Stimulated activated naive CD4-positive, alpha-beta T cell treated with Interleukin-2 at 50 U/mL for 16 hours (primary cell): ENCODE measurements around the gene SLC6A7.

Source experiments
- DNase-seq: peaks from one replicate; lab custom pipeline; 2025; lab: John Stamatoyannopoulos, UW

The SLC6A7 gene

DNA sequence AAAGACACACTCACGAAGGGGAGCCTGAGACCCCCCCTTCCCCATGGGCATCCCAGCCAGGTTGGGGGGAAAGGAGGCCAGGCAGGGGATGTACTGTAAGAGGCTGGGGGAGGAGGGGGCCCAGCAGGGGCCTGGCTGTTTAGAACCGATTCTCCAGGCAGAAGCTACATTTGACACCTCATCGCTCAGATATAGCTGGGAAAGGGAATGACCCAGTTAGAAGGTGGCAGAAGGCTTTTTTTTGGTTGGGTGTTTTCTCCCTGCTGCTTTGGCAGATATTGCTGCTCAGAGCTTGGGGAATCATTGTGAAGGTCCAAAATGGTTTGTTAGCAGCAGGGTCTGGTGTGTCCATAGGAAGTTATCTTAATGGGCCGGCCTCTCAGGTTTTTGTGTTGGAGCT, 17.3 kb upstream of the SLC6A7 start:
- DNase-seq = no peak

DNA sequence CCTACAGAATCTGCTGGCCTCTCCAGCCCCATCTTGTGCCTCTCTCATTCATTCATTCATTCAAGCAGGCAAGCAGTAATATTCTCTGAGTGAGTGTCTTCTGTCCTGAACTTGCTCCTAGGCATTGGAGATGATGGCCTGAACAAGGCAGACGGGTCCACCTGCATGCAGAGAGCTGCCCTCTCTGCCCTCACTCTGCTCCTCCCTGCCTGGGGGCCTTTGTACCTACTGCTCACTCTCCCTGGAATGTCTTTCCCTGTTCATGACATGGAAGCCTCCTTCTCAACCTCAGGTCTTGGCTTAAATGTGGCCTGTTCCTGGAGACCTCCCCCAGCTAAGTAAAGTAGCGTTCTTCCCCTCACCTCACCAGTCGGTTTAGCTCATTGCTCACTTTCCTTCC, 16.7 kb upstream of the SLC6A7 start:
- DNase-seq = no peak

DNA sequence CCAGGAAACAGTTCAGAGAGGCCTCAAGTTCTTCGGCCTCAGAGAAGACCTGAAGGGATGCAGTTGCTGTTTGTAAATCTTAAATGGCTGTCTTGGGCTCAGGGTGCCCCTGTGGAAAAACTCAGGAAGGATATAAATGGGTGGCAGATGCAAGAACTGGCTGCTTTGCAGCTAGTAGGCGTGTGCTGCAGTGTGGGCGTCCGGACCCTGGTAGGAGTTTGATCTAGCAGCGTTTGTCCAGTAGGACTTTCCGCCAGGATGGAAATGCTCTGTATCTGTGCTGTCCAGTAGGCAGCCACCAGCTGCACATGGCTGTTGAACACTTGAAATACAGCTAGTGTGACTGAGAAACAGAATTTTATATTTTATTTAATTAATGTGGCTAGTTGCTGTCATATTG, 15.6 kb upstream of the SLC6A7 start:
- no peak for DNase-seq

DNA sequence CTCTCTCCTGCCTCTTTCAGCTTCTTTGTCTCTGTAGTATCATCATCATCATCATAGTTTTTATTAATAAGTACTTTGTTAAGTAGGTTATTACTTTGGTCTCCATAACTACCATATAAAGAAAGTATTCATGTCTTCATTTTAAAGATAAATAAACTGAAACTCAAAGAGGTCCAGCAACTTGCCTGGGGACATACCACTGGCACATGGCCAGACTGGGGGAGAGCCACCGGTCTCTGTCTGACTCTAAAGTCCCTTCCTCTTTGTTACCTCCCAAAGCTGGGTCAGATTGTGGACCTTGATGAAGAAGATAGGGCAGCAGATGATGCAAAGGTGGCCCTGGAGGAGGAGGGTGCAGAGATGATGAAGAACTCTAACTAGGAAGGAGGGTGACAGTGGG, 14.8 kb upstream of the SLC6A7 start:
- no peak for DNase-seq

DNA sequence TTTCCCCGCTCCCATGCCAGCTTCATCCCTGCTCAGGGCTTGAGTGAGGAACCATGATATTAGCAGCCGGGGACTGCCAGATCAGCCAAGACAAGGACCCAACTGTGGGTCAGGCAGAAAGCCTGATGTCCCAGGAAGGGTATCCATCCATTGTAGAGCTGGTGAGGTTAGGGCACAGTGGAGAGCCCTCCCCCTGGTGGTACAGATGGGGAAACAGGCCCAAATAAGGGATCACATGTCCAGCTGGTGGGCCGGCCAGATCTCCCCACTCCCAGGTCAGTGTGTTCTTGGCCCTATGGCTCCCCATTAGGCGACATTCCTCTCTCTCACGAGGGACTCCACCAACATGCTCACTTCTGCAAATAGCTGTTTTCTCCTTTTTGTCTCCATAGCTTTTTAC, 14.3 kb upstream of the SLC6A7 start:
- no peak for DNase-seq

DNA sequence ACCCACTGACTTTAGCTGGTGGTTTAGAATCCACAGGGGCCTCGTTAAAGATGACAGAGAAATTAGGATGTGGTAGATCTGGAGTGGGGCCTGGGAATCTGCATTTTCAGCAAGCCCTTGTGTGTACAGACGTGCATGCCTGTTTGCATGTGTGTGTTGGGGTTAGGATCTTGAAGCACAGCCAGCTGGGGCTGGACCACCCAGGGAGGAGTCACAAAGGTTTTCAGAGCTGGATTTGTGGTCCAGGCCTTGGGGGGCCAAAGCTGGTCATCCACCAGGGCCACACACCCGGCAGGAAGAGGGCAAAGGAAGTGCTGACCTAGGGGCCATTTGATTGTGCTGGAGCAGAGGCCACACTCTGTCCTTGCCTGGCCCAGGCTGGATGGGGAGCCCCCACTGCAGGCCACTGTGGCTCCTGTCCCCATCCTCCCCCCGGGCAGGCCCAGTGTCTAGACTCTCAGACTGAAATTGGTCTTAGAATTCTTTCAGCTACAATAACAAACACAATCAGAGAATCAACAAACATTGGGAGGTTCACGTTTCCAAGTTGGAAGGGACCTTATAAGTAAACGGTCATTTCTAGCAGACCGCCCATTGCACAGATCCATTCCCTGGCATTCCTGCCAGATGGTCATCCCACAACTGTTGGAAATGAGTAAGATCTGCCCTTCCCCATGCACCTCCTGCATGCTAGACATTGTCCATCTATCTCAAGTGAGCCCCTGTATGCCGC, 13.0 kb upstream of the SLC6A7 start:
- DNase-seq = no peak

DNA sequence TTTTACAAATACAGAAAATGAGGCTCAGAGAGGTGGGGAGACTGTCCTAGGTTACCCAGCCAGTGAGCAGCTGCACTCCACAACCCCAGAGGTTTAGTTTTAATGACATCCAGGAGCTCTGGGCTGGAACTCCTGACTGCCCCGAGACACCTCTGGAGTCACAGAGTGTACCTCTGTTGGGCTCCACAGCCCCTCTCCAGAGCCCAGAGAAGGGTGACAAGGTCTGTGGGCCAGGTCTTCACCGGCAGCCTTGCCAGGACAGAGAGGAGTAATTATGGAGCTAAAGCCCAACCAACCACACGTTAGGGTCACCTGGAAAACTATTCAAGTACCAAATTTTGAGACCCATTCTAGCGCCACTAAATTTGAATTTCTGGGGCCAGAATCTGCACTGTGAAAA, 12.1 kb upstream of the SLC6A7 start:
- no peak for DNase-seq

DNA sequence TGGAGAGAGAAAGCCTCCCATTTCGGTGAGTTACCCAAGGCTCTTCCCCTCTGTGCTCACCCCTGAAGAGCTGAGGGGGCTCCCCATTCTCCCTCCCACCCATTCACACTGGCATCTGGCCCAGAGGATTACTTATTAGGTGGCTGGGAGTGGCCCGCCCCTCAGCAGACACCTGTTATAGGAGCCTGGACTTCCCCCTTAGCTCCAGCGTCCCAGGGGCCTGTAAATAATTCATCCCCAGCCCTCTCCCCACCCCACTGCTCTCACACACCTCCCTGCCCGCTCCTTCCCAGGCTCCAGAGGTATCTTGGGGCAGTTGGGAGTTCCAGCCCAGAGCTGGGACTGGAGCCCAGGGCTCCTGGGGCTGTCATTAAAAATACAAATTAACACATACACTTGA, 11.6 kb upstream of the SLC6A7 start:
- DNase-seq = no peak

DNA sequence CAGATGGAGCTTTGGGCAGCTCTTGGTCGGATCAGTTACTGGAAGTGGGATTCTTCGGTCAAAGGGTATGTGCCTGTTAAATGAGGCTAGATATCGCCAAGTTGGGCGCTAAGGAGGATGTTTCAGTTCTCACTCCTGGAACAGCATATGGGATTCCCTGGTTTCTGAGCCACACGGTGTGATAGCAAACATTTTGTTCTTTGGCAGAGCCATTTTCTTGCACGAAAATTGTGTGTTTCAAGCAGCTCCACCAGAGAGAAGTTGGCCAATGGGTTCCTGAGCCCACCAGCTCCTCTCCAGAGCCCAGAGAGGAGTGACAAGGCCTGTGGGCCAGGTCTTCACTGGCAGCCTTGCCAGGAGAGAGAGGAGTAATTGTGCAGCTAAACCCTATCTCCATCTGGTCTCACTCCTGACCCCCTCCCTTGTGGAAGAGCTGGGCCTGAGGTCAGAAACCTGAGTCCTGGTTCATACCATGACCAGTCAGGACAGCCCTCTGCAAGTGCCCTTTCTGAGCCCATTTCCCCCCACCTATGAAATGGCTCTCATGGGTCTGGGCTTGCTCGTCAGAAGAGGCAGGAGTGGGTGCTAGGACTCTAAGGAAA, 10.7 kb upstream of the SLC6A7 start:
- no peak for DNase-seq

DNA sequence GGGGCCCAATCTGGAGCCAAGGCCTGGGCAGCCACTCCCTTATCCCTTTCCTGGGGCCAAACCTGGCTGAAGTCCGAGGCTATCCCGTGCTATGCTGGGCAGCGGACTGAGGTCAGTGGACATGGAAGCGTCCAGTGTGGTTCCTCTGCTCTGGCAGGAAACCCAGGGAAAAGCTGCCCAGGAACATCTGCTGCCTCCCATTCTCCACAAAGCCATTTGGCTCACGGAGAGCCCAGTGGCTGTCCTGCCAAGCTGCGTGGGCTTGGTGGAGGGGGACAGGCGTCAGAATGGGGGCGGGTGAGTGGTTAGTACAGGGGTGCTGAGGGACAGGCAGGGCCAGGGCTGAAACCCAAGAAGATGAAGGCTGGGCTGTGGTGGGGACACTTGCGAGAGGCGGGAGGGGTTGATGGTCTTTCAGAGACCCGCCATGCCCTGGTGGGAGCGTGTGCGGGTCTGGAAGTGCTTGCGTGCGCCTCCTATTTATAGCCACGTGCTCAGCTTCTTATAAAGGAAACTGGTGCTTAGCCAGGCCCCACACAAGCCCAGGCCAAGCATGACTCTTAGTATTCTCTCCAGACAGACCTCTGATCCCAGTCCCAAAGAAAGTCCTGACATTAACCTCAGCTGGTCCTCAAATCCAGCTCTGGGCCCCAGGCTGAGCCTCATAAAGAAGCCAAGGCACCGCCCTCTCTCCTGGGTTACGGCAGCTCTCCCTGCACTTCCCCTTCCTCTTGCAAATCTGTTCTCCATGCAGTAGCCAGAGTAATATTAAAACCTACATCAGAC, 9.4 kb upstream of the SLC6A7 start:
- DNase-seq = no peak

DNA sequence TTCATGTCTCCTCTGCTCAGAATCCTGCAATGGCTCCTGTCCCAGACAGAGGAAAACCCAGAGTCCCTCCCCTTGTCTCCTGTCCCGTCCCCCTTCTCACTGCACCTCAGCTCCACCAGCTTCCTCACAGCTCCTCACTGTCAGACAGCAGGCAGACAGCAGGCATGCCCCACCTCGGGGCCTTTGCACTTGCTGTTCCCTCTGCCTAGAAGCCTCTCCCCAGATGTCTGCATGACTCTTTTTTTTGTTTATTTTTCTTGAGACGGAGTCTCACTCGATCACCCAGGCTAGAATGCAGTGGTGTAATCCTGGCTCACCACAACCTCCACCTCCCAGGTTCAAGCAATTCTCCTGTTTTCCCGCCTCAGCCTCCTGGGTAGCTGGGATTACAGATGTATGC, 8.8 kb upstream of the SLC6A7 start:
- no peak for DNase-seq

DNA sequence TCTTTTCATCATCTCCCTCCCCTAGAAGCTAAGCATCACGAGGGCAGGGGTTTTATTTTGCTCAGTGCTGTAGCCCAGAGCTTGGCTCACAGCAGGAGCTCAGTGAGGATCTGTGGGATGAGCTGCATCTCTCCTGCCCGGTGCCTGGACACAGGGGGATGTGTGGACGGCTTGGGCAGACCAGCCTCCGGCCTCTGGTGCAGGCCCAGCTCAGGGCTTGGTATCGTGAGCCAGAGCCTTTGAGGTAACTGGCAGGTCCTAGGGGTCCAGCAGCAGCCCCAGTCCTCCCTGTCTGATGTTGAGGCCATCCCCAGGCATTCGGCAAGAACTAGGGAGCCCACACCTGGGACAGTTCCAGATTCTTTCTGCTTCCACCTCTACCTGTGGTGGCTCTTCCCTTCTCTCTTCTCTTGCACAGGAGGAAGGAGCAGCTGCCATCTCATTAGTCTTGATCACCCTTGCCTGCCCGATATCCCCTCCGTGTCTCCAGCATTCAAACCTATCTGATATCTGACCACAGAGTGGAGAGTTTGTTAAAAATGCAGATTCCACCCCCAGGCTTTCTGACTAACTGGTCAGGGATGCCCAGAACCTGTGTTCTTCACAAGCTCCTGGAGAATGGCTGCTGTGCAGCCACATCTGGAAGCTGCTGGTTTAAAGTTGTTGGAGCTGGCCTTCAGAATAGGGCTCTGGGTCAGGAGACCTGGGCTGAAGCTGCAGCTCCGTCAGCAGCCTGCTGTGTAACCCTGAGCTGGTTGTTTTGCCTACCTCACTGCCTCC, 7.9 kb upstream of the SLC6A7 start:
- DNase-seq = no peak

DNA sequence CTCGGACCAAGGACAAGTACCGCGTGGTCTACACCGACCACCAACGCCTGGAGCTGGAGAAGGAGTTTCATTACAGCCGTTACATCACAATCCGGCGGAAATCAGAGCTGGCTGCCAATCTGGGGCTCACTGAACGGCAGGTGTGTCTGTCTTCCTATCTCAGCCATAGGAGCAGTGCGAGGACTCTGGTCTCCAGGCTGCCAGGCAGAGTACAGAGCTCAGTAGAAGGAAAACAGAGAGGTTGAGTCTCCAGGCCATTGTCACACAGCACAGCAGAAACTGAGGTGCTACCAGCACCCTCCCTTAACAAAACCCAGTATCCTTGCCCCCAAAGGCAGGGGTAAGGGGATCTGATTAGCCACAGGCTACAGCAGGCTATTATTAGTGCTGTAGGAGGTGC, 7.1 kb upstream of the SLC6A7 start:
- no peak for DNase-seq

DNA sequence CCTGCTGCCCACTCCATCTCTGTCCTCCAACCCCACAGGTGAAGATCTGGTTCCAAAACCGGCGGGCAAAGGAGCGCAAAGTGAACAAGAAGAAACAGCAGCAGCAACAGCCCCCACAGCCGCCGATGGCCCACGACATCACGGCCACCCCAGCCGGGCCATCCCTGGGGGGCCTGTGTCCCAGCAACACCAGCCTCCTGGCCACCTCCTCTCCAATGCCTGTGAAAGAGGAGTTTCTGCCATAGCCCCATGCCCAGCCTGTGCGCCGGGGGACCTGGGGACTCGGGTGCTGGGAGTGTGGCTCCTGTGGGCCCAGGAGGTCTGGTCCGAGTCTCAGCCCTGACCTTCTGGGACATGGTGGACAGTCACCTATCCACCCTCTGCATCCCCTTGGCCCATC, 6.4 kb upstream of the SLC6A7 start:
- DNase-seq = no peak

DNA sequence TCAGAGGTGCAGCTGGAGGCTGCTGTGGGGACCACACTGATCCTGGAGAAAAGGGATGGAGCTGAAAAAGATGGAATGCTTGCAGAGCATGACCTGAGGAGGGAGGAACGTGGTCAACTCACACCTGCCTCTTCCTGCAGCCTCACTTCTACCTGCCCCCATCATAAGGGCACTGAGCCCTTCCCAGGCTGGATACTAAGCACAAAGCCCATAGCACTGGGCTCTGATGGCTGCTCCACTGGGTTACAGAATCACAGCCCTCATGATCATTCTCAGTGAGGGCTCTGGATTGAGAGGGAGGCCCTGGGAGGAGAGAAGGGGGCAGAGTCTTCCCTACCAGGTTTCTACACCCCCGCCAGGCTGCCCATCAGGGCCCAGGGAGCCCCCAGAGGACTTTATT, 5.9 kb upstream of the SLC6A7 start:
- DNase-seq = no peak

DNA sequence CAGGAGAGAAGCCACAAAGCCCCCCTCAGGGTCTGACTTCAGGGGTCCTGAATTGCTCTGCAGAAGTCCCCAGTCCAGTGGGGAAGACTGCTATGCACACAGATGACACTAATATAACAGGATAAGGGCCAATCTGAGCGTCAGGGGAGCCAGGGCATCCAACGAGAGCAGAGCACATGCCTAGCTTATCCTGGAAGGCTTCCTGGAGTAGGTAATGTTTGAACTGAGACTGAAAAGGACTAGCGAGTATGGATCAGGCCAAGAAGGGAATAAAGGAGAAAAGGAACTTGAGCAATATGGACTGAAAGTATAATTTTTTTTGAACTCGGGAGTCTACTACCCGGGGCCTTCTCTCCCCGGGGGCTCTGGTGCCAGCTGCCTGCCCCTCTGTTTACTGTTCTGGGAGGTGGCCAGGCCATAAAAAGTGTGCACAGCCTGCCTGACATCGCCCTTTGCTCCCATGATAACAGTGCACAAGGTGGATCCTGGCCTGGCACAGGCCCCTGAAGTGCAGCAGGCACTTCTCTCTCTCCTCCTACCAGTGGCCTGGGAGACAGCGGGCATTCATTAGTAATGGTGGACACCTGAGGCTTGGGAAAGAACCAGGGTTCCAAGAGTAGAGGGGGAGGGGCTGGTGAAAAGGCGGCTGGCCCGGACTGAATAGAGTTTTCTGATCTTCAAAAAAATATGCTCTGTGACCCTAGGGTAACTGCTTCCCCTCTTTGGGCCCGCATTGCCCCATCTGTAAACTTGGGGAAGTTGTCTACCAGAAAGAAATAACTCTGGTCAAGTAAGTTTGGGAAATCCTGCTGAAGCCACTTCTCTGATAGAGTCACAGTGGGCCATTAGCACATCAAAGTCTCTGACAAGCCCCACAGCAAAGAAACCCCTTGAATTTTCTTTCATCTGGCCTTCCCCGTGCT, 4.6 kb upstream of the SLC6A7 start:
- no peak for DNase-seq

DNA sequence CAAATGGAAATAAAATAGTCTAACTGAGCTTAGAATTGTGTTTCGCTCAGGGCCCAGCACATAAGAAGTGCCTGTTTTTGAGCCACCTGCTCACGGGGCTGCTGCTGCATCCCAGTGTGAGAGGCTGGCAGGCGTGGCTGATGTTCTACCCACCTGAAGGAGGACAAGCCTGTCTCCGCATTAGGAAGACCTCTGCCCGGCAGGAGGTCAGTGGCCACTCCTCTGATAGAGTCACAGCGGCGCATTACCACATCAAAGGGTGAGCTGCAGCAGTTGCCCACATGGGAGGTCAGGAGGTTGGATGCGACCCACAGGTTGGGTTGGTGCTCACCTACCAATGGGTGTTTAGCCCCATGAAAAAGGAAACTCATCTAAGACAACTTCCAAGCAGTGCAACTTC, 3.7 kb upstream of the SLC6A7 start:
- DNase-seq = no peak

DNA sequence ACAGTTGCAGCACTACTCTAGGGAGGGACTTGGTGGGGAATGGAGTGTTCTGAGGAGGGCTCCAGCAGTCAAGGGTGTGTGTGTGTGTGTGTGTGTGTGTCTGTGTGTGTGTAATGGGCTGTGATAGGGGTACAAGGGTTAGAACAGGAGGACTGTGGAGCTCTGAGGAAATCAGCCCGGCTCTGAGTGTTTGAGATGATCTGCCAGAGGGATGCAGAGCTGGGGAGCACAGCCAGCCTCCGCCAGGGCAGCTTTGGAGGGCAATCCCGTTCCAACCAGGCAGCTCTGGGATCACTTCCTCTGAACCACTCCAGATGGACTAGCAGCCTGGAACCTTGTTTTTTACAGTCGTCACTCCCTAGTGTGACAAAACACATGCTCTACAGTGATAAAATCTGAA, 3.0 kb upstream of the SLC6A7 start:
- DNase-seq = no peak

DNA sequence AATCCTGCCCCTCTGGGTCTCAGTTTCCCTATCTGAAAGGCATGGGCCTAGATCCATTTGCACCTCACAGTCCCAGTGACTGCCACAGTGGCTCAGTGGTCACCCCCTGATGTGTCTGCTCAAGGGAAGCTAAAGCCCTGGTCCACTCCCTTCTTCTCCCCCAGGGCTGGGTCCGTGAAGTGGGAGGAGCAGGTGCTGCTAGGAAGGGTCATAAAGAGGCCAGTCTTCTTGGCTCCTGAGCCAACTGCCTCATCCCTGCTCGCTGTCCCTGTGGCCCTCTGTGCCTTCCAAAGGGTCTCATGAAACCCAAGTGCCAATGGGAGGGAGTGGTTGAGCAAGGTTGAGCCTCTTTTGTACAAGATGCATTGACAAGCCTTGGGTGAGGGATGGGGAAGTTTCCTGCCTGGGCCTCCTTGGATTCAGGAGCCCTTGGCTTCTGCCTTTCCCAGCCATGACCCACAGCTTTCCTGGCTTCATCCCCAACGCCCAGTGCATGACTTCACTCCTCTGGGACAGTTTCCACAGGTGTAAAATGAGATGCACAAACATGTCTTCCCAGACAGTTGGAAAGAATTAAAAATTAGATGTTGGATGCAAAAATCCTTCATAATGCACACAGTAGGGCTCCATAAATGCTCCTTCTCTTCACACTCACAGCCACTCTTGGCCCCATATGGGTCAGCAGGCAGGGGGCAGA, 1.6 kb upstream of the SLC6A7 start:
- no peak for DNase-seq

DNA sequence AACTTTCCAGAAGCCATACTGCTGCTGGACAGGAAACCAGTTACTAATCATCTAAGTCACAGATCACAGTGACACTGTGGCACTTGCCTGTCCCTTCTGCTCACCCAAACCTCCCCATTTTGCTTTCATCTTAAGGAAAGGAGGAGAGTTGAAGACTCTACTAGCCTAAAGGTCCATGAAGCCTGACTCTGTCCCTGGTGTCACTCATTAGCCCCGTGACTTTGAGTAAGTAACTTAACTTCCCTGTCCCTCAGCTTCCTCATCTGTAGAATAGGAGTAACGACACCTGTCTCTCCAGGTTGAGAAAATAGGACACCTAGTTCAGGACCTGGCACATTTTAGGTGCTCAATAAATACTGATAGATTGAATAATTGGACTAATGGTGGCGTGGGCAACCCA, 536 bp upstream of the SLC6A7 start:
- DNase-seq = no peak

DNA sequence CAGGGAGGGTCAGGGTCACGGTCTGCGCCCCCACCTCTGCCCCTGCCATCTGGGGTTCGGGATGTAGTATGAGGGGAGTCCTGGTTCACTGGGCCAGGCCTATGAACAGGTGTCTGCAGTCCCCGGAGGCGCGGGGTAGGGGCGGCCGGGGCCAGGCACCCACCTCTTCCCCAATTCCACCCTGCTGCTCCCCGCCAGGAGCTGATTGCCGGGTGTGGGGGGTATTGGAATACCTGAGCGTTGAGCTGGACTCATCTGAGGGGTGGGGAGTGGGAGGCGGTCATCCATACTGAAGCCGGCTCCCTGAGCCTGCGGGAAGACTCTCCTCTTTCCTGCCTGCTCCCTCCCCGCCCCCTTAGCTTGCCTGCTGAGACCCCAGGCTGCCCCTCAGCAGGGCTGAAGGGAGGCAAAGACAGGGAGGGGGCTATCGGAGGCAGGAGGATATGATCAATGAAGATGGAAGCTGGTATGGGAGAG, 679 bp downstream of the SLC6A7 start:
- DNase-seq = no peak
